CD14-positive monocyte (primary cell): Measurements from ENCODE around the gene CHRNG. TPM values are rescaled to one million over a fixed set of nuclear protein-coding genes. Genes with fewer than 3 reads are reported as not detected.

ENCODE experiments used
- DNase-seq, 3 donors: peaks; one replicate each; pipeline ENCODE4 v3.0.0-alpha.2; 2011 to 2022
- H2AFZ ChIP-seq: 2 replicates; pipeline ENCODE4 v1.6.0; 2012; ENCODE audit warnings: mild to moderate bottlenecking, low read depth, low read length, inconsistent platforms; ENCODE audit not compliant: insufficient read depth, poor library complexity, severe bottlenecking
- H3K27ac ChIP-seq, 2 donors: 1 replicate in 1 of 2; 2 replicates in 1 of 2; pipeline ENCODE4 v1.5.1; 2012 to 2013; ENCODE audit warnings: low read length in 2 of 2, control low read depth in 1 of 2, inconsistent platforms in 1 of 2, low read depth in 1 of 2, mild to moderate bottlenecking in 1 of 2
- H3K27me3 ChIP-seq, 2 donors: one replicate each; pipeline versions ENCODE4 v1.6.0 to v1.6.1; 2011 to 2013; ENCODE audit warnings: low read length in 2 of 2; ENCODE audit not compliant: control insufficient read depth in 2 of 2, insufficient read depth in 2 of 2
- H3K36me3 ChIP-seq, 2 donors: replicated peaks in 1 of 2; 1 replicate in 1 of 2; 2 replicates in 1 of 2; pipeline versions ENCODE4 v1.5.1 to v1.6.1; 2012 to 2013; ENCODE audit warnings: low read length in 2 of 2, control low read depth in 1 of 2, inconsistent platforms in 1 of 2, mild to moderate bottlenecking in 1 of 2; ENCODE audit not compliant: insufficient read depth in 2 of 2, control insufficient read depth in 1 of 2
- H3K4me1 ChIP-seq, 2 donors: 1 replicate in 1 of 2; 2 replicates in 1 of 2; pipeline versions ENCODE4 v1.5.1 to v1.6.1; 2012 to 2013; ENCODE audit warnings: low read length in 2 of 2, control low read depth in 1 of 2, inconsistent platforms in 1 of 2, mild to moderate bottlenecking in 1 of 2, moderate library complexity in 1 of 2; ENCODE audit not compliant: insufficient read depth in 2 of 2, control insufficient read depth in 1 of 2
- H3K4me2 ChIP-seq: replicated peaks from 2 replicates; pipeline ENCODE3; 2012; ENCODE audit warnings: low read length, moderate library complexity, mild to moderate bottlenecking; ENCODE audit not compliant: poor library complexity, severe bottlenecking; ENCODE audit errors: extremely low read depth
- H3K4me3 ChIP-seq, 3 experiments: fragments of 200-600 bp in 1 of 3; sonication (generic) in 1 of 3; replicated peaks in 1 of 3; 1 replicate in 2 of 3; 2 replicates in 1 of 3; pipeline ENCODE4 v1.5.1; 2011 to 2013; ENCODE audit warnings: low read length in 3 of 3, mild to moderate bottlenecking in 3 of 3, control low read depth in 2 of 3, low read depth in 2 of 3, inconsistent platforms in 1 of 3, moderate library complexity in 1 of 3
- H3K79me2 ChIP-seq: 2 replicates; pipeline ENCODE4 v1.6.0; 2012; ENCODE audit warnings: mild to moderate bottlenecking, control low read depth, inconsistent platforms, low read length, moderate library complexity; ENCODE audit not compliant: insufficient read depth
- H3K9ac ChIP-seq: 2 replicates; pipeline ENCODE4 v1.6.0; 2017; ENCODE audit warnings: low read length, mild to moderate bottlenecking; ENCODE audit not compliant: insufficient read depth, poor library complexity, severe bottlenecking
- H3K9me3 ChIP-seq, 2 donors: replicated peaks in 1 of 2; 1 replicate in 1 of 2; 2 replicates in 1 of 2; pipeline versions ENCODE4 v1.5.1 to v1.6.1; 2012 to 2013; ENCODE audit warnings: low read length in 2 of 2, control low read depth in 1 of 2; ENCODE audit not compliant: control insufficient read depth in 1 of 2, insufficient read depth in 1 of 2
- H4K20me1 ChIP-seq: 2 replicates; pipeline ENCODE4 v1.6.0; 2012; ENCODE audit warnings: mild to moderate bottlenecking, low read length, control low read depth, moderate library complexity; ENCODE audit not compliant: insufficient read depth
- H3K27ac Mint-ChIP-seq, 7 donors: one replicate each; pipeline ENCODE4 v1.8.0; 2020; ENCODE audit warnings: mild to moderate bottlenecking in 7 of 7, mixed read lengths in 7 of 7, moderate library complexity in 6 of 7, inconsistent platforms in 2 of 7
- H3K27me3 Mint-ChIP-seq, 3 donors: one replicate each; pipeline ENCODE4 v1.8.0; 2021 to 2022; ENCODE audit warnings: low read depth in 3 of 3, mild to moderate bottlenecking in 3 of 3, mixed read lengths in 3 of 3, moderate library complexity in 3 of 3, inconsistent platforms in 1 of 3
- H3K36me3 Mint-ChIP-seq, 2 donors: one replicate each; pipeline ENCODE4 v1.8.0; 2020; ENCODE audit warnings: mixed read lengths in 2 of 2, inconsistent platforms in 1 of 2, mild to moderate bottlenecking in 1 of 2
- H3K4me1 Mint-ChIP-seq: one replicate; pipeline ENCODE4 v1.8.0; 2020; ENCODE audit warnings: mild to moderate bottlenecking, mixed read lengths
- H3K4me3 Mint-ChIP-seq, 2 donors: one replicate each; pipeline ENCODE4 v1.8.0; 2020; ENCODE audit warnings: mild to moderate bottlenecking in 2 of 2, mixed read lengths in 2 of 2, moderate library complexity in 1 of 2
- H3K9me3 Mint-ChIP-seq, 7 donors: one replicate each; pipeline ENCODE4 v1.8.0; 2020 to 2022; ENCODE audit warnings: mixed read lengths in 7 of 7, mild to moderate bottlenecking in 6 of 7, moderate library complexity in 6 of 7, inconsistent platforms in 2 of 7
- WGBS: methylation state at CpG from one replicate; pipeline ENCODE4 v1.1.5; 2013; ENCODE audit warnings: missing lambda C conversion rate; ENCODE audit not compliant: insufficient coverage; 5-methylcytosine and 5-hydroxymethylcytosine counted together
- intact Hi-C, 2 donors: fragments of 100-400 bp; cut with micrococcal nuclease; formaldehyde crosslinking; loops; one replicate each; pipeline versions ENCODE4 v1.15.0 to v1.15.1; 2023
- polyA plus RNA-seq, 3 donors: library from polyadenylated mRNA; depleted of rRNA in 1 of 3; unstranded in 2 of 3; stranded (reverse) in 1 of 3; fragments of 300-500 nt in 2 of 3; fragments of >200 nt in 1 of 3; fragmentation: Illumina TruSeq in 2 of 3; gene quantifications; 1 replicate in 2 of 3; 2 replicates in 1 of 3; pipeline ENCODE4 v1.2.3, GENCODE V29; 2012 to 2021
- TF ChIP-seq, protein P1 (sequence below): fragments of 200-600 bp; IDR thresholded peaks from one replicate; pipeline ENCODE4 v1.8.0; 2022; ENCODE audit warnings: antibody characterized with exemption, mild to moderate bottlenecking

The CHRNG gene
- polyA plus RNA-seq, 3 donors = not detected

GRCh38 chr2:232573771-232574435 lies 34.4 kb downstream of the CHRNG start:
- H3K27ac Mint-ChIP-seq = peak overlapping the region in 1 of 7 donors; percentile 38
- Histone ChIP-seq H2AFZ (no peak overlapping the region), H3K9ac (no peak overlapping the region), H3K4me1 (no peaks in the 10 kb centered on the region), H3K27ac (no peak overlapping the region), H3K27me3 (no peaks in the 10 kb centered on the region), H4K20me1 (peaks cover 30% of the 10 kb centered on the region), H3K9me3 (no peaks in the 10 kb centered on the region), H3K4me3 (no peak overlapping the region), H3K4me2 (no peak overlapping the region), H3K36me3 (peaks cover 70 to 99% of the 10 kb centered on the region in 2 donors), H3K79me2 (no peaks in the 10 kb centered on the region)
- intact Hi-C loops = no loop called here
- peaks cover 0 to 1% (median 0%) of the 10 kb centered on the region in 7 donors for H3K9me3 Mint-ChIP-seq
- DNase-seq = no peak
- WGBS = 93% methylated on average over 5 of the region's 8 CpGs
- no peaks in the 10 kb centered on the region for H3K27me3 Mint-ChIP-seq
- no peak overlapping the region for H3K4me3 Mint-ChIP-seq
- peaks cover 77 to 98% of the 10 kb centered on the region in 2 donors for H3K36me3 Mint-ChIP-seq
- TF ChIP-seq, protein P1, sequence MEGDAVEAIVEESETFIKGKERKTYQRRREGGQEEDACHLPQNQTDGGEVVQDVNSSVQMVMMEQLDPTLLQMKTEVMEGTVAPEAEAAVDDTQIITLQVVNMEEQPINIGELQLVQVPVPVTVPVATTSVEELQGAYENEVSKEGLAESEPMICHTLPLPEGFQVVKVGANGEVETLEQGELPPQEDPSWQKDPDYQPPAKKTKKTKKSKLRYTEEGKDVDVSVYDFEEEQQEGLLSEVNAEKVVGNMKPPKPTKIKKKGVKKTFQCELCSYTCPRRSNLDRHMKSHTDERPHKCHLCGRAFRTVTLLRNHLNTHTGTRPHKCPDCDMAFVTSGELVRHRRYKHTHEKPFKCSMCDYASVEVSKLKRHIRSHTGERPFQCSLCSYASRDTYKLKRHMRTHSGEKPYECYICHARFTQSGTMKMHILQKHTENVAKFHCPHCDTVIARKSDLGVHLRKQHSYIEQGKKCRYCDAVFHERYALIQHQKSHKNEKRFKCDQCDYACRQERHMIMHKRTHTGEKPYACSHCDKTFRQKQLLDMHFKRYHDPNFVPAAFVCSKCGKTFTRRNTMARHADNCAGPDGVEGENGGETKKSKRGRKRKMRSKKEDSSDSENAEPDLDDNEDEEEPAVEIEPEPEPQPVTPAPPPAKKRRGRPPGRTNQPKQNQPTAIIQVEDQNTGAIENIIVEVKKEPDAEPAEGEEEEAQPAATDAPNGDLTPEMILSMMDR = no peak
- H3K4me1 Mint-ChIP-seq = no peaks in the 10 kb centered on the region

GRCh38 chr2:232574674-232575403 lies 35.3 kb downstream of the CHRNG start:
- Histone ChIP-seq H3K4me2 (no peak overlapping the region), H3K4me1 (no peaks in the 10 kb centered on the region), H3K27ac (no peak overlapping the region), H3K4me3 (no peak overlapping the region), H3K79me2 (no peaks in the 10 kb centered on the region), H3K9ac (no peak overlapping the region), H4K20me1 (peaks cover 21% of the 10 kb centered on the region), H3K9me3 (no peaks in the 10 kb centered on the region), H3K27me3 (no peaks in the 10 kb centered on the region), H2AFZ (no peak overlapping the region), H3K36me3 (peaks cover 68 to 99% of the 10 kb centered on the region in 2 donors)
- Mint-ChIP-seq H3K27ac (no peak overlapping the region), H3K36me3 (peaks cover 71 to 96% of the 10 kb centered on the region in 2 donors), H3K4me3 (no peak overlapping the region), H3K27me3 (no peaks in the 10 kb centered on the region), H3K4me1 (no peaks in the 10 kb centered on the region), H3K9me3 (peaks cover 0 to 1% (median 0%) of the 10 kb centered on the region in 7 donors)
- TF ChIP-seq, protein P1 = no peak
- WGBS = no CpG with 5 or more reads among the region's 5 CpGs
- DNase-seq = no peak
- intact Hi-C loops = no loop called here
